Neural crest cell (in vitro differentiated cells): ENCODE measurements around the gene LYPD8. TPM values are rescaled to one million over a fixed set of nuclear protein-coding genes. Genes with fewer than 3 reads are reported as not detected.
"Not testable (repeated sequence)": the region's sequence is repeated elsewhere in the genome, so short reads cannot be mapped to it uniquely, and the experiment has no call there.

Source experiments
- DNase-seq: peaks from one replicate; pipeline ENCODE4 v3.0.0; 2021; ENCODE audit warnings: low read depth, mixed read lengths, low spot score
- H3K27ac Mint-ChIP-seq: one replicate; pipeline ENCODE4 v1.8.0; 2021; ENCODE audit warnings: mild to moderate bottlenecking, mixed read lengths; ENCODE audit not compliant: unreplicated experiment
- H3K27me3 Mint-ChIP-seq: 2 replicates; pipeline ENCODE4 v1.8.0; 2021; ENCODE audit warnings: low read depth, mild to moderate bottlenecking, mixed read lengths
- H3K36me3 Mint-ChIP-seq: 2 replicates; pipeline ENCODE4 v1.8.0; 2021; ENCODE audit warnings: low read depth, mild to moderate bottlenecking, mixed read lengths
- H3K4me1 Mint-ChIP-seq: 2 replicates; pipeline ENCODE4 v1.8.0; 2021; ENCODE audit warnings: mixed read lengths
- H3K4me3 Mint-ChIP-seq: one replicate; pipeline ENCODE4 v1.8.0; 2021; ENCODE audit warnings: mild to moderate bottlenecking, mixed read lengths
- H3K9me3 Mint-ChIP-seq: 2 replicates; pipeline ENCODE4 v1.8.0; 2021; ENCODE audit warnings: mixed read lengths
- long read RNA-seq: library from polyadenylated mRNA; unstranded; transcript quantifications from one replicate; pipeline ENCODE4 v2.0.0, GENCODE V29; 2020
- total RNA-seq: library from RNA; stranded (reverse); gene quantifications from 2 replicates; pipeline ENCODE4 v1.2.1, GENCODE V29; 2021
- TF ChIP-seq, protein P1 (sequence below): fragments of 200-600 bp; sonication (generic); conservative IDR thresholded peaks from 2 replicates; pipeline ENCODE4 v1.5.0; 2021; ENCODE audit warnings: antibody characterized with exemption, mild to moderate bottlenecking

Gene LYPD8, protein sequence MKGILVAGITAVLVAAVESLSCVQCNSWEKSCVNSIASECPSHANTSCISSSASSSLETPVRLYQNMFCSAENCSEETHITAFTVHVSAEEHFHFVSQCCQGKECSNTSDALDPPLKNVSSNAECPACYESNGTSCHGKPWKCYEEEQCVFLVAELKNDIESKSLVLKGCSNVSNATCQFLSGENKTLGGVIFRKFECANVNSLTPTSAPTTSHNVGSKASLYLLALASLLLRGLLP
- total RNA-seq = not detected in 2 replicates
- long read RNA-seq = 0 reads

GRCh38 chr1:248755517-248755916 lies at the start of gene LYPD8:
LYPD8 (minus strand) TSS chr1:248755759; CDS start chr1:248751081, 4,678 bp downstream.
- no peaks in the 10 kb centered on the region for H3K27me3 Mint-ChIP-seq
- no peak for DNase-seq
- no peak within 1 kb of the TSS for H3K4me3 Mint-ChIP-seq
- H3K27ac Mint-ChIP-seq = no peak within 1 kb of the TSS
- H3K4me1 Mint-ChIP-seq = no peaks in the 10 kb centered on the region
- TF ChIP-seq, protein P1, sequence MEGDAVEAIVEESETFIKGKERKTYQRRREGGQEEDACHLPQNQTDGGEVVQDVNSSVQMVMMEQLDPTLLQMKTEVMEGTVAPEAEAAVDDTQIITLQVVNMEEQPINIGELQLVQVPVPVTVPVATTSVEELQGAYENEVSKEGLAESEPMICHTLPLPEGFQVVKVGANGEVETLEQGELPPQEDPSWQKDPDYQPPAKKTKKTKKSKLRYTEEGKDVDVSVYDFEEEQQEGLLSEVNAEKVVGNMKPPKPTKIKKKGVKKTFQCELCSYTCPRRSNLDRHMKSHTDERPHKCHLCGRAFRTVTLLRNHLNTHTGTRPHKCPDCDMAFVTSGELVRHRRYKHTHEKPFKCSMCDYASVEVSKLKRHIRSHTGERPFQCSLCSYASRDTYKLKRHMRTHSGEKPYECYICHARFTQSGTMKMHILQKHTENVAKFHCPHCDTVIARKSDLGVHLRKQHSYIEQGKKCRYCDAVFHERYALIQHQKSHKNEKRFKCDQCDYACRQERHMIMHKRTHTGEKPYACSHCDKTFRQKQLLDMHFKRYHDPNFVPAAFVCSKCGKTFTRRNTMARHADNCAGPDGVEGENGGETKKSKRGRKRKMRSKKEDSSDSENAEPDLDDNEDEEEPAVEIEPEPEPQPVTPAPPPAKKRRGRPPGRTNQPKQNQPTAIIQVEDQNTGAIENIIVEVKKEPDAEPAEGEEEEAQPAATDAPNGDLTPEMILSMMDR = no peak
- H3K9me3 Mint-ChIP-seq = peaks cover 22% of the 10 kb centered on the region
- peaks cover 11% of the 10 kb centered on the region for H3K36me3 Mint-ChIP-seq

DNA sequence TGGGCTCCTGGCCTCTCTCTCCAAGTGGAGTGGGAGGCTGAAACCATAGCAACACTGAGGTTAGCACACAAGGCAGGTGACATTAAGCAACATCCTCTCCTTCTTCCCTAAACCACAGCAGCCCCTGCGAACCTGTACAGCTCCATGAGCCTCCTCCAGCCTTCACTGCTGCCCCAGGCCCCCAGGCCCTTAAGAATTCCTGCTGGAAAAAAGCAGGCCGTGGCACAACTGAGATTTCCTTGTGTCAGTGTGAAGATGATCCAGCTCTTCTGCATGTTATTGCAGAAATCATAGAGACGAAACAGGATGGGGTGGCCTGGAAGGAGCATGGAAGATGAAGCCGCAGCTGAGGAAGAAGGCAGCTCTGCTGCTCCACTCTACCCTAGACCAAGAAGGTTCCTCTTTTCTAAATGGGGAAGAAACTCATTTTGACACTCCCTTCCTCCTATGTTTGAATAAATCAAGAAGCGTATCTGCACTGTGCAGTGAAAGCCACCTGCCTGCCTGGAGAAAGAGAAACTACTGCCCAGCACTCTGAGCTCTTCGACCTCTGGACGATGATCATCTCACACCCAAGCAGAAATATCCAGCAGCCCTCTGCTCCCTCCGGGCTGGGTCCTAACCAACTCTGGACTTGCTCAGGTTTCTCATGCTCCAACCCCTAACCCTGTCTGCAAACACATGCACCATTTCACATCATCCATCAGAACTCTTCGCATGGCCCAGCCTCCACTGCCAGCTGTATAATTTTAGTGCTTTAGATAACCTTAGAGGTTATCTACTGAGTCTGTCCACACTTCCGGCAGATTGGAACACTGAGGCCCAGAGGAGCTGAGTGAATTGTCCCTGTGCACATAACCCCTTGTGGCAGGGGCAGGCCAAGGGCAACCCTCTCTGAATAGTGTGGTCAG lies 49.5 kb upstream of the LYPD8 start:
- H3K9me3 Mint-ChIP-seq = peaks cover 7% of the 10 kb centered on the region
- peaks cover 5% of the 10 kb centered on the region for H3K27me3 Mint-ChIP-seq
- no peak overlapping the region for H3K27ac Mint-ChIP-seq
- TF ChIP-seq, protein P1 = no peak
- no peaks in the 10 kb centered on the region for H3K4me1 Mint-ChIP-seq
- H3K4me3 Mint-ChIP-seq = no peak overlapping the region
- DNase-seq = no peak
- no peaks in the 10 kb centered on the region for H3K36me3 Mint-ChIP-seq

- H3K27ac Mint-ChIP-seq, H3K27me3 Mint-ChIP-seq, H3K4me1 Mint-ChIP-seq, H3K4me3 Mint-ChIP-seq, H3K36me3 Mint-ChIP-seq, DNase-seq, H3K9me3 Mint-ChIP-seq: not testable (repeated sequence)
These were observed 47.9 kb upstream of the LYPD8 start for GRCh38 chr1:248803501-248803900.

DNA sequence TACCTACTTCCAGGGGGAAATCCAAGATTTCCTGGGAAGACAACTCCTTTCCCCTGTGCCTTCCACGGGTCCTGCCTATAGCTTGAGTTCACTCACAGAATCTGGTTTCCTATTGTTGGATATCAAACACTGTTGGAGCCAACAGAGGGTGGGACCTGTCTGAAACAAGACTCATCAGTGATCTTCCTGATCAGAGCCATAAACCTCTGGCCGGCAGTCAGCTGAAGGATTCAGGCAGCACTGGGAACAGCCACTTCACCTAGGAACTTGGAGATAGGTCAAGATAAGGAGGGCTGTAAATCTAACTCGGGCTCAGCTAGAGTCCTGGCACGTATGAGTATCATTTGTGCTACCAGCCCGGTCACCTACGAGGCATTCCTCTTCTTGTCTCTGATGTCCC lies 46.9 kb upstream of the LYPD8 start:
- TF ChIP-seq, protein P1 = no peak
- Mint-ChIP-seq H3K36me3 (no peaks in the 10 kb centered on the region), H3K27me3 (peaks cover 8% of the 10 kb centered on the region), H3K27ac (no peak overlapping the region), H3K9me3 (peaks cover 7% of the 10 kb centered on the region), H3K4me1 (no peaks in the 10 kb centered on the region), H3K4me3 (no peak overlapping the region)
- no peak for DNase-seq

- Mint-ChIP-seq H3K27ac (no peak overlapping the region), H3K4me1 (no peaks in the 10 kb centered on the region), H3K9me3 (peaks cover 9% of the 10 kb centered on the region), H3K27me3 (peaks cover 8% of the 10 kb centered on the region), H3K36me3 (no peaks in the 10 kb centered on the region), H3K4me3 (no peak overlapping the region)
- DNase-seq = no peak
- TF ChIP-seq, protein P1 = no peak
These were observed 44.9 kb upstream of the LYPD8 start for GRCh38 chr1:248800459-248800858.

DNA sequence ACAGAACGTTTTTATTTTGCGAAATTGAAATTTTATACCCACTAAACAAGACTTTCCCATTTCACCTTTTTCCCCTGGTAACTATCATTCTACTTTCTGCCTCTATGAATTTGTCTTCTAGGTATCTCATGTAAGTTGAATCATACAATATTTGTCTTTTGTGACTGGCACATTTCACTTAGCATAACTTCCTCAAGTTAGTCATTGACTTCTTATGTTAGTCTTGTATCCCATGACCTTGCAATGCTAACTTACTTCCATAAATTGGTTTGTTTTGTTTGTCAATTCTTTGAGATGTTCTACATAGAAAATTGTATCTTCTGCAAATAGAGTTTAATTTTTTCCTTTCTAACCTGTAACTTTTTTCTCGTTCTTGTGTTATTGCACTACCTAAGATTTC lies 43.2 kb upstream of the LYPD8 start:
- no peak for DNase-seq
- peaks cover 8% of the 10 kb centered on the region for H3K27me3 Mint-ChIP-seq
- H3K4me3 Mint-ChIP-seq = no peak overlapping the region
- peaks cover 11% of the 10 kb centered on the region for H3K9me3 Mint-ChIP-seq
- H3K36me3 Mint-ChIP-seq = no peaks in the 10 kb centered on the region
- no peaks in the 10 kb centered on the region for H3K4me1 Mint-ChIP-seq
- TF ChIP-seq, protein P1 = no peak
- H3K27ac Mint-ChIP-seq = no peak overlapping the region

GRCh38 chr1:248794663-248795062 lies 39.1 kb upstream of the LYPD8 start:
- DNase-seq, H3K4me1 Mint-ChIP-seq, H3K27me3 Mint-ChIP-seq, H3K36me3 Mint-ChIP-seq, H3K9me3 Mint-ChIP-seq, H3K27ac Mint-ChIP-seq, H3K4me3 Mint-ChIP-seq: not testable (repeated sequence)
